Spinal cord (tissue), 10 donors: ENCODE measurements around the gene FAM118A. TPM values are rescaled to one million over a fixed set of nuclear protein-coding genes. Genes with fewer than 3 reads are reported as not detected.

Experiments
- DNase-seq, 6 donors: peaks; one replicate each; pipeline versions ENCODE4 v3.0.0 to v3.0.0-alpha.2; 2013 to 2015; ENCODE audit warnings: low spot score in 6 of 6, low read depth in 4 of 6
- H3K27ac ChIP-seq: one replicate; pipeline ENCODE4 v1.5.1; 2013; ENCODE audit warnings: low read depth, low read length, control low read depth
- H3K27me3 ChIP-seq: one replicate; pipeline ENCODE4 v1.6.1; 2013; ENCODE audit warnings: low read length; ENCODE audit not compliant: control insufficient read depth, insufficient read depth
- H3K36me3 ChIP-seq: one replicate; pipeline ENCODE4 v1.6.1; 2013; ENCODE audit warnings: low read length; ENCODE audit not compliant: control insufficient read depth, insufficient read depth
- H3K4me1 ChIP-seq: one replicate; pipeline ENCODE4 v1.6.1; 2013; ENCODE audit warnings: low read length; ENCODE audit not compliant: control insufficient read depth, insufficient read depth
- H3K4me3 ChIP-seq: one replicate; pipeline ENCODE4 v1.5.1; 2013; ENCODE audit warnings: low read depth, low read length, control low read depth
- H3K9me3 ChIP-seq: one replicate; pipeline ENCODE4 v1.6.1; 2013; ENCODE audit warnings: low read length; ENCODE audit not compliant: control insufficient read depth, insufficient read depth
- WGBS: methylation state at CpG from one replicate; pipeline ENCODE4 v1.1.5; 2013; ENCODE audit warnings: missing lambda C conversion rate; ENCODE audit not compliant: insufficient coverage; 5-methylcytosine and 5-hydroxymethylcytosine counted together
- polyA plus RNA-seq, 2 donors: library from polyadenylated mRNA; unstranded; fragments of 120-200 nt; gene quantifications; one replicate each; pipeline ENCODE4 v1.2.1, GENCODE V29; 2013; ENCODE audit not compliant: insufficient read length in 2 of 2
- total RNA-seq, 2 donors: library from RNA; depleted of rRNA in 1 of 2; stranded (reverse); fragments of 120-200 nt in 1 of 2; fragments of >200 nt in 1 of 2; gene quantifications; one replicate each; pipeline versions ENCODE4 v1.2.3 to v1.2.4, GENCODE V29; 2013 to 2014
- donor health status: healthy.

The FAM118A gene
- total and polyA plus RNA-seq, 4 donors = 20.5 to 56.6 (median 35.4) TPM

GRCh38 chr22:45335854-45336522 lies 26.3 kb downstream of the FAM118A start:
- no peak overlapping the region for H3K27ac ChIP-seq
- H3K27me3 ChIP-seq = no peaks in the 10 kb centered on the region
- no peaks in the 10 kb centered on the region for H3K9me3 ChIP-seq
- peaks cover 50% of the 10 kb centered on the region for H3K36me3 ChIP-seq
- peaks cover 30% of the 10 kb centered on the region for H3K4me1 ChIP-seq
- H3K4me3 ChIP-seq = no peak overlapping the region
- 88% methylated on average over 25 of the region's 29 CpGs for WGBS
- no peak for DNase-seq

GRCh38 chr22:45336971-45337431 lies 27.3 kb downstream of the FAM118A start:
- no peak overlapping the region for H3K4me3 ChIP-seq
- H3K4me1 ChIP-seq = peaks cover 30% of the 10 kb centered on the region
- peak in 3 of 6 donors; percentile 36 to 88 (median 79) for DNase-seq
- H3K9me3 ChIP-seq = no peaks in the 10 kb centered on the region
- WGBS = 11% methylated on average over 6 of the region's 18 CpGs
- no peaks in the 10 kb centered on the region for H3K27me3 ChIP-seq
- peaks cover 46% of the 10 kb centered on the region for H3K36me3 ChIP-seq
- no peak overlapping the region for H3K27ac ChIP-seq

DNA sequence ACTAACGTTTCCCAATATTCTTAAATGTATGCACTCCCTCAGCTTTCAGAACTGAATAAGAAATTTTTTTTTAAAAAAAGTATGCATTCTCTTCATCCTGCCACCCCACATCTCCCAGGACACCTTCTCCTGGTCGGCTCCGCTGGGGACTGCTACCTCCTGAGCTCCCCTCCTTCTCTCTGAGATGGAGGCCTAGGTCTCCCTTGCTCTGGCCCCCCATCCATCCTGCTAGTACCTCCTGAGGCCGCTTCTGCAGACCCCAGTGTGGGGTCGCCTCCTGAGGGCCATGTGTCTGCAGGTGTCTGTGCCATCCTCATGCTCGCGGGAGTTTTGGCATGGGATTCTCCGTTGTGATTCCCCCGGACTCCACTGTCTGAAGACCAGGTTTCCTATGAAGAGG lies 27.8 kb downstream of the FAM118A start:
- Histone ChIP-seq H3K9me3 (no peaks in the 10 kb centered on the region), H3K36me3 (peaks cover 43% of the 10 kb centered on the region), H3K27me3 (no peaks in the 10 kb centered on the region), H3K27ac (no peak overlapping the region), H3K4me1 (peaks cover 30% of the 10 kb centered on the region), H3K4me3 (no peak overlapping the region)
- 94% methylated on average over 8 of the region's 9 CpGs for WGBS
- no peak for DNase-seq

DNA sequence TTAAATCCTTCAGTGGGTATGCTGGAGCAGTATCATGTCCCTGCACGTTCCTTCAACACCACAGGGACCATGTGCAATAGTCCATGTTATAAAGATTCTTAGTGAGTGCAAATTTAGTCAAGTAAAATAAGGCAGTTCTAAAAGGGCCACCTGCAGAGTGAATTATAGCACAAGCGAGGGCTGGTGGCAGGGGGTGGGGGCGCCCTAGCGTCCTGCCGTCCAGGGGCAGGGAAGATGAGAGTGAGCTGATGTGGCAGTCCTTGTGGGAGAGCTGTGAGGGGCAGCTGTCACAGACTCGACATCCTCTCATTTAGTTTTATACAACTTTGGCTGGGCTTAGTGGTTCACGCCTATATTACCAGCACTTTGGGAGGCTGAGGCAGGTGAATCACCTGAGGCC lies 29.1 kb downstream of the FAM118A start:
- DNase-seq = peak in 1 of 6 donors; percentile 41
- H3K9me3 ChIP-seq = no peaks in the 10 kb centered on the region
- H3K4me1 ChIP-seq = peaks cover 30% of the 10 kb centered on the region
- H3K27ac ChIP-seq = no peak overlapping the region
- no peak overlapping the region for H3K4me3 ChIP-seq
- 62% methylated on average over 5 of the region's 7 CpGs for WGBS
- H3K36me3 ChIP-seq = peaks cover 46% of the 10 kb centered on the region
- no peaks in the 10 kb centered on the region for H3K27me3 ChIP-seq

DNA sequence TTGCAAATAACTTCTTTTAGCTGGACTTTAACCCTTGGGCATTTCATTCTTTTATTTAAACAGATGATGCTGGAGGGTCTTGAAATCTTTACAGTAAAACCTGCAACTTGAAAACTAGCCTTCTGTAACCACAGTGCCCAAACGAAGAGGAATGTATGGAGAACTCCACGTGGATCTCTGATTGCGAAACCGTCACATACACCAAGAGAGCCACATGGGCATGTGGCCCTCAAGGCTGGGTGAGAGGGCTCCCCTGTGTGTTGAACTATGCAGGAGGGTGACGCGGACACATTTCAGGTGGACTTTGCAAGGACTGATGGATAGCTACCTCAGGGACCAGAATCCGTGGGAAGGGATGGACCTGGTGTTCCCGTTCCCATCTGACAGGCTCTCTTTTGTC lies 30.6 kb downstream of the FAM118A start:
- no peak for DNase-seq
- peaks cover 38% of the 10 kb centered on the region for H3K36me3 ChIP-seq
- WGBS = 86% methylated on average over 8 of the region's 8 CpGs

GRCh38 chr22:45341498-45341897 lies 31.8 kb downstream of the FAM118A start:
- Histone ChIP-seq H3K36me3 (peaks cover 38% of the 10 kb centered on the region), H3K27me3 (no peaks in the 10 kb centered on the region), H3K27ac (no peak overlapping the region), H3K4me3 (no peak overlapping the region), H3K9me3 (no peaks in the 10 kb centered on the region), H3K4me1 (peaks cover 12% of the 10 kb centered on the region)
- no peak for DNase-seq
- WGBS = 66% methylated on average over 6 of the region's 6 CpGs

More for the DNA sequence above, 30.6 kb downstream of the FAM118A start:
- H3K27me3 ChIP-seq = no peaks in the 10 kb centered on the region
- H3K4me3 ChIP-seq = no peak overlapping the region
- H3K9me3 ChIP-seq = no peaks in the 10 kb centered on the region
- peaks cover 21% of the 10 kb centered on the region for H3K4me1 ChIP-seq
- no peak overlapping the region for H3K27ac ChIP-seq

- H3K9me3 ChIP-seq = no peaks in the 10 kb centered on the region
- no peaks in the 10 kb centered on the region for H3K4me1 ChIP-seq
- H3K36me3 ChIP-seq = peaks cover 30% of the 10 kb centered on the region
- no peak for DNase-seq
- WGBS = 100% methylated on average over 1 of the region's 8 CpGs
- H3K4me3 ChIP-seq = no peak overlapping the region
- H3K27me3 ChIP-seq = no peaks in the 10 kb centered on the region
- H3K27ac ChIP-seq = no peak overlapping the region
These were observed 33.4 kb downstream of the FAM118A start for GRCh38 chr22:45343143-45343542.

GRCh38 chr22:45344334-45344733 lies 34.6 kb downstream of the FAM118A start:
- no peaks in the 10 kb centered on the region for H3K4me1 ChIP-seq
- H3K4me3 ChIP-seq = no peak overlapping the region
- H3K9me3 ChIP-seq = no peaks in the 10 kb centered on the region
- no peaks in the 10 kb centered on the region for H3K27me3 ChIP-seq
- peaks cover 25% of the 10 kb centered on the region for H3K36me3 ChIP-seq
- 45% methylated on average over 2 of the region's 5 CpGs for WGBS
- no peak overlapping the region for H3K27ac ChIP-seq
- no peak for DNase-seq

- DNase-seq = no peak
- Histone ChIP-seq H3K27ac (no peak overlapping the region), H3K36me3 (no peaks in the 10 kb centered on the region), H3K4me1 (no peaks in the 10 kb centered on the region), H3K27me3 (no peaks in the 10 kb centered on the region), H3K9me3 (no peaks in the 10 kb centered on the region), H3K4me3 (no peak overlapping the region)
- no CpG with 5 or more reads among the region's 3 CpGs for WGBS
These were observed 40.2 kb downstream of the FAM118A start for GRCh38 chr22:45349916-45350315.

DNA sequence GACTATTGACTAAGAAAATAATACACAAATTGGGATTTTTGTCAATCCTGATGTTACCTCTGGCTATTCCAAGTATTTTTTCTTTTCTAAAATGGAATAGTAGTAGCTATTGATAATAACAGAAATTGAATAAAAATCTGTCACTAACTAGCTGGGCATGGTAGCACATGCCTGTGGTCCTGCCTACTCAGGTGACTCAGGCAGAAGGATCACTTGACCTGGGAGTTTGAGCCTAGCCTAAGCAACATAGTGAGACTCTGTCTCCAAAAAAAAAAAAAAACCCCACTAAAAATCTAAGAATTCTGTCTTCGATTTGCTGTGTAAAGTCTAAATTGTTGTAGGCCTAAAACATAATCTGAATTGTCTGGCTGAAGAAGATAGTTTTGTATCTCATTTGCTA lies 42.2 kb downstream of the FAM118A start:
- Histone ChIP-seq H3K27ac (no peak overlapping the region), H3K4me1 (no peaks in the 10 kb centered on the region), H3K9me3 (no peaks in the 10 kb centered on the region), H3K27me3 (no peaks in the 10 kb centered on the region), H3K4me3 (no peak overlapping the region), H3K36me3 (no peaks in the 10 kb centered on the region)
- DNase-seq = no peak
- WGBS = no CpG with 5 or more reads among the region's 1 CpG
